Peyer's patch (tissue), 4 donors: ENCODE data around the gene PIP5KL1.

Source experiments
- POLR2A ChIP-seq, 2 donors: fragments of 450-650 bp; IDR thresholded peaks; one replicate each; pipeline ENCODE4 v1.5.1; 2017; ENCODE audit warnings: antibody characterized with exemption in 2 of 2, mild to moderate bottlenecking in 2 of 2, moderate library complexity in 2 of 2
- TF ChIP-seq, protein P1 (sequence below), 6 experiments: fragments of 450-650 bp in 4 of 6; fragments of 200-600 bp in 2 of 6; sonication (generic) in 1 of 6; IDR thresholded peaks; one replicate each; pipeline ENCODE4 v1.5.1; 2017 to 2019; ENCODE audit warnings: antibody characterized with exemption in 6 of 6, mild to moderate bottlenecking in 3 of 6, moderate library complexity in 1 of 6

DNA sequence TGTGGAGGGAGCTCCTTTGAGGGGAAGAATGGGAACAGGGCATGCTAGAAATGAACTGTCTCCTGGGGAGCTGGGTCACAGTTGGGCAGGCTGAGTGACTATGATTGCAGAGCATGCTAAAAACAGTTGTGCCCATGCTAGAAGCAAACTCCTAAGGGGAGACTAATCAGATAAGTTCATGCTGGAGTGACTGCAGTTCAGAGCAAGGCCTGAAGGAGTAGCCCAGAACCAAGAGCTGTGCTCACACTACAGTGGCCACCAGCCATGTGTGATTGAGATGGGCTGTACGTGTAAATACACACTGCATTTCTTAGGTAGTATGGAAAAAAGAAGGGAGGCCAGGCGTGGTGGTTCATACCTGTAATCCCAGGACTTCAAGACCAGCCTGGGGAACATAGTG, 42.8 kb downstream of the PIP5KL1 start:
- TF ChIP-seq, protein P1, sequence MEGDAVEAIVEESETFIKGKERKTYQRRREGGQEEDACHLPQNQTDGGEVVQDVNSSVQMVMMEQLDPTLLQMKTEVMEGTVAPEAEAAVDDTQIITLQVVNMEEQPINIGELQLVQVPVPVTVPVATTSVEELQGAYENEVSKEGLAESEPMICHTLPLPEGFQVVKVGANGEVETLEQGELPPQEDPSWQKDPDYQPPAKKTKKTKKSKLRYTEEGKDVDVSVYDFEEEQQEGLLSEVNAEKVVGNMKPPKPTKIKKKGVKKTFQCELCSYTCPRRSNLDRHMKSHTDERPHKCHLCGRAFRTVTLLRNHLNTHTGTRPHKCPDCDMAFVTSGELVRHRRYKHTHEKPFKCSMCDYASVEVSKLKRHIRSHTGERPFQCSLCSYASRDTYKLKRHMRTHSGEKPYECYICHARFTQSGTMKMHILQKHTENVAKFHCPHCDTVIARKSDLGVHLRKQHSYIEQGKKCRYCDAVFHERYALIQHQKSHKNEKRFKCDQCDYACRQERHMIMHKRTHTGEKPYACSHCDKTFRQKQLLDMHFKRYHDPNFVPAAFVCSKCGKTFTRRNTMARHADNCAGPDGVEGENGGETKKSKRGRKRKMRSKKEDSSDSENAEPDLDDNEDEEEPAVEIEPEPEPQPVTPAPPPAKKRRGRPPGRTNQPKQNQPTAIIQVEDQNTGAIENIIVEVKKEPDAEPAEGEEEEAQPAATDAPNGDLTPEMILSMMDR (IDR thresholded peaks at IDR 0.05), result no peak
- TF ChIP-seq POLR2A (IDR thresholded peaks at IDR 0.05), result no peak
